Measurements from ENCODE around the gene RCVRN.

DNA sequence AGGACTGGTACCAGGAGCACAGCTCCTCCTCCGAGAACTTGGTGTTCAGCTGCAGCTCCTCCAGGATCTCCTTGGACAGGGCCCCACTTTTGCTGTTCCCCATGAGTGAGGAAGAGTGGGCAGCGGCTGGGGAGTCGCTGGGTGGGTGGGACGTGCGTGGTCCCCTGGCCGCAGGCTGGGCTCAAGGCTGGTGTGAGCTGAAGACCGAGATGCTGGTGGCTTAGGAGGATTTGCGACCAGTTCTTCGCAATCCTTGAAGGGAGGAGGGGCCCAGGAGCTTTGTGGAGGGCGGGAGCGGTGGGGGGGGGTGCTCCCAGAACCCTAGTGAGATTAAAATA, at the start of gene RCVRN:
- TF ChIP-seq POLR2A (IDR thresholded peaks at IDR 0.05), result no peak
- TF ChIP-seq, protein P1, sequence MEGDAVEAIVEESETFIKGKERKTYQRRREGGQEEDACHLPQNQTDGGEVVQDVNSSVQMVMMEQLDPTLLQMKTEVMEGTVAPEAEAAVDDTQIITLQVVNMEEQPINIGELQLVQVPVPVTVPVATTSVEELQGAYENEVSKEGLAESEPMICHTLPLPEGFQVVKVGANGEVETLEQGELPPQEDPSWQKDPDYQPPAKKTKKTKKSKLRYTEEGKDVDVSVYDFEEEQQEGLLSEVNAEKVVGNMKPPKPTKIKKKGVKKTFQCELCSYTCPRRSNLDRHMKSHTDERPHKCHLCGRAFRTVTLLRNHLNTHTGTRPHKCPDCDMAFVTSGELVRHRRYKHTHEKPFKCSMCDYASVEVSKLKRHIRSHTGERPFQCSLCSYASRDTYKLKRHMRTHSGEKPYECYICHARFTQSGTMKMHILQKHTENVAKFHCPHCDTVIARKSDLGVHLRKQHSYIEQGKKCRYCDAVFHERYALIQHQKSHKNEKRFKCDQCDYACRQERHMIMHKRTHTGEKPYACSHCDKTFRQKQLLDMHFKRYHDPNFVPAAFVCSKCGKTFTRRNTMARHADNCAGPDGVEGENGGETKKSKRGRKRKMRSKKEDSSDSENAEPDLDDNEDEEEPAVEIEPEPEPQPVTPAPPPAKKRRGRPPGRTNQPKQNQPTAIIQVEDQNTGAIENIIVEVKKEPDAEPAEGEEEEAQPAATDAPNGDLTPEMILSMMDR (IDR thresholded peaks at IDR 0.05), result no peak

All from ovary (tissue), 3 donors.